ENCODE measurements around the gene TBL1Y. TPM values are rescaled to one million over a fixed set of nuclear protein-coding genes. Genes with fewer than 3 reads are reported as not detected.

Gene TBL1Y
- total and polyA plus RNA-seq, 9 donors: 0.10 to 0.28 (median 0.12) TPM; not detected in 2

- Histone ChIP-seq H3K4me3 (ENCODE audit: low read length) (no peak overlapping the region), H3K36me3 (ENCODE audit: control insufficient read depth, insufficient read depth, low read length) (no peaks in the 10 kb centered on the region), H3K9me3 (replicated peaks; ENCODE audit: control insufficient read depth, low read depth, low read length) (no peaks in the 10 kb centered on the region), H3K4me1 (ENCODE audit: control insufficient read depth, insufficient read depth, low read length) (no peaks in the 10 kb centered on the region), H3K27ac (ENCODE audit: low read length) (no peak overlapping the region), H3K27me3 (ENCODE audit: control insufficient read depth, insufficient read depth, low read length) (no peaks in the 10 kb centered on the region)
- DNase-seq: no peak
- no CpG with 5 or more reads among the region's 1 CpG for WGBS (ENCODE audit: insufficient coverage)
Measured at GRCh38 chrY:6968191-6968590, 57.7 kb downstream of the TBL1Y start.

- no peaks in the 10 kb centered on the region for H3K9me3 ChIP-seq (replicated peaks; ENCODE audit: control insufficient read depth, low read depth, low read length)
- no peak for DNase-seq
- H3K27me3 ChIP-seq (ENCODE audit: control insufficient read depth, insufficient read depth, low read length): no peaks in the 10 kb centered on the region
- H3K27ac ChIP-seq (ENCODE audit: low read length): no peak overlapping the region
- no peak overlapping the region for H3K4me3 ChIP-seq (ENCODE audit: low read length)
- no CpG with 5 or more reads among the region's 4 CpGs for WGBS (ENCODE audit: insufficient coverage)
- no peaks in the 10 kb centered on the region for H3K36me3 ChIP-seq (ENCODE audit: control insufficient read depth, insufficient read depth, low read length)
- no peaks in the 10 kb centered on the region for H3K4me1 ChIP-seq (ENCODE audit: control insufficient read depth, insufficient read depth, low read length)
Measured at GRCh38 chrY:6972271-6972887, 61.9 kb downstream of the TBL1Y start.

GRCh38 chrY:6974971-6975370, 64.5 kb downstream of the TBL1Y start:
- Histone ChIP-seq H3K4me3 (ENCODE audit: low read length) (no peak overlapping the region), H3K9me3 (replicated peaks; ENCODE audit: control insufficient read depth, low read depth, low read length) (no peaks in the 10 kb centered on the region), H3K27ac (ENCODE audit: low read length) (no peak overlapping the region), H3K27me3 (ENCODE audit: control insufficient read depth, insufficient read depth, low read length) (no peaks in the 10 kb centered on the region), H3K36me3 (ENCODE audit: control insufficient read depth, insufficient read depth, low read length) (no peaks in the 10 kb centered on the region), H3K4me1 (ENCODE audit: control insufficient read depth, insufficient read depth, low read length) (no peaks in the 10 kb centered on the region)
- DNase-seq: no peak
- no CpG with 5 or more reads among the region's 4 CpGs for WGBS (ENCODE audit: insufficient coverage)

GRCh38 chrY:6977783-6978182, 67.3 kb downstream of the TBL1Y start:
- Histone ChIP-seq H3K9me3 (replicated peaks; ENCODE audit: control insufficient read depth, low read depth, low read length) (no peaks in the 10 kb centered on the region), H3K4me1 (ENCODE audit: control insufficient read depth, insufficient read depth, low read length) (no peaks in the 10 kb centered on the region), H3K27ac (ENCODE audit: low read length) (no peak overlapping the region), H3K4me3 (ENCODE audit: low read length) (no peak overlapping the region), H3K27me3 (ENCODE audit: control insufficient read depth, insufficient read depth, low read length) (no peaks in the 10 kb centered on the region), H3K36me3 (ENCODE audit: control insufficient read depth, insufficient read depth, low read length) (no peaks in the 10 kb centered on the region)
- no peak for DNase-seq
- no CpG with 5 or more reads among the region's 5 CpGs for WGBS (ENCODE audit: insufficient coverage)

- Histone ChIP-seq H3K9me3 (replicated peaks; ENCODE audit: control insufficient read depth, low read depth, low read length) (no peaks in the 10 kb centered on the region), H3K27me3 (ENCODE audit: control insufficient read depth, insufficient read depth, low read length) (no peaks in the 10 kb centered on the region), H3K4me3 (ENCODE audit: low read length) (no peak overlapping the region), H3K27ac (ENCODE audit: low read length) (no peak overlapping the region), H3K4me1 (ENCODE audit: control insufficient read depth, insufficient read depth, low read length) (no peaks in the 10 kb centered on the region), H3K36me3 (ENCODE audit: control insufficient read depth, insufficient read depth, low read length) (no peaks in the 10 kb centered on the region)
- no CpG with 5 or more reads among the region's 3 CpGs for WGBS (ENCODE audit: insufficient coverage)
- no peak for DNase-seq
Measured at GRCh38 chrY:6983221-6983620, 72.7 kb downstream of the TBL1Y start.

- no CpG with 5 or more reads among the region's 1 CpG for WGBS (ENCODE audit: insufficient coverage)
Measured at GRCh38 chrY:6987811-6988210, 77.3 kb downstream of the TBL1Y start.

GRCh38 chrY:6989886-6990620, 79.6 kb downstream of the TBL1Y start:
- no peak for DNase-seq
- Histone ChIP-seq H3K36me3 (ENCODE audit: control insufficient read depth, insufficient read depth, low read length) (no peaks in the 10 kb centered on the region), H3K4me3 (ENCODE audit: low read length) (no peak overlapping the region), H3K9me3 (replicated peaks; ENCODE audit: control insufficient read depth, low read depth, low read length) (no peaks in the 10 kb centered on the region), H3K27me3 (ENCODE audit: control insufficient read depth, insufficient read depth, low read length) (no peaks in the 10 kb centered on the region), H3K27ac (ENCODE audit: low read length) (no peak overlapping the region), H3K4me1 (ENCODE audit: control insufficient read depth, insufficient read depth, low read length) (no peaks in the 10 kb centered on the region)
- WGBS (ENCODE audit: insufficient coverage): no CpG with 5 or more reads among the region's 6 CpGs

More at GRCh38 chrY:6987811-6988210, 77.3 kb downstream of the TBL1Y start:
- Histone ChIP-seq H3K4me1 (ENCODE audit: control insufficient read depth, insufficient read depth, low read length) (no peaks in the 10 kb centered on the region), H3K36me3 (ENCODE audit: control insufficient read depth, insufficient read depth, low read length) (no peaks in the 10 kb centered on the region), H3K27me3 (ENCODE audit: control insufficient read depth, insufficient read depth, low read length) (no peaks in the 10 kb centered on the region), H3K9me3 (replicated peaks; ENCODE audit: control insufficient read depth, low read depth, low read length) (no peaks in the 10 kb centered on the region), H3K27ac (ENCODE audit: low read length) (no peak overlapping the region), H3K4me3 (ENCODE audit: low read length) (no peak overlapping the region)
- no peak for DNase-seq

- no peak overlapping the region for H3K27ac ChIP-seq (ENCODE audit: low read length)
- no peak for DNase-seq
- H3K4me1 ChIP-seq (ENCODE audit: control insufficient read depth, insufficient read depth, low read length): no peaks in the 10 kb centered on the region
- H3K27me3 ChIP-seq (ENCODE audit: control insufficient read depth, insufficient read depth, low read length): no peaks in the 10 kb centered on the region
- H3K9me3 ChIP-seq (replicated peaks; ENCODE audit: control insufficient read depth, low read depth, low read length): no peaks in the 10 kb centered on the region
- no CpG with 5 or more reads among the region's 3 CpGs for WGBS (ENCODE audit: insufficient coverage)
- H3K4me3 ChIP-seq (ENCODE audit: low read length): no peak overlapping the region
- no peaks in the 10 kb centered on the region for H3K36me3 ChIP-seq (ENCODE audit: control insufficient read depth, insufficient read depth, low read length)
Measured at GRCh38 chrY:6992041-6992440, 81.5 kb downstream of the TBL1Y start.

- no CpG with 5 or more reads among the region's 4 CpGs for WGBS (ENCODE audit: insufficient coverage)
- H3K4me3 ChIP-seq (ENCODE audit: low read length): no peak overlapping the region
- H3K4me1 ChIP-seq (ENCODE audit: control insufficient read depth, insufficient read depth, low read length): no peaks in the 10 kb centered on the region
- DNase-seq: no peak
- no peaks in the 10 kb centered on the region for H3K27me3 ChIP-seq (ENCODE audit: control insufficient read depth, insufficient read depth, low read length)
- H3K27ac ChIP-seq (ENCODE audit: low read length): no peak overlapping the region
- no peaks in the 10 kb centered on the region for H3K9me3 ChIP-seq (replicated peaks; ENCODE audit: control insufficient read depth, low read depth, low read length)
- no peaks in the 10 kb centered on the region for H3K36me3 ChIP-seq (ENCODE audit: control insufficient read depth, insufficient read depth, low read length)
Measured at GRCh38 chrY:6995987-6996386, 85.5 kb downstream of the TBL1Y start.

GRCh38 chrY:6997503-6998066, 87.1 kb downstream of the TBL1Y start:
- no CpG with 5 or more reads among the region's 1 CpG for WGBS (ENCODE audit: insufficient coverage)
- no peaks in the 10 kb centered on the region for H3K27me3 ChIP-seq (ENCODE audit: control insufficient read depth, insufficient read depth, low read length)

More at GRCh38 chrY:6997503-6998066, 87.1 kb downstream of the TBL1Y start:
- no peak for DNase-seq
- no peaks in the 10 kb centered on the region for H3K36me3 ChIP-seq (ENCODE audit: control insufficient read depth, insufficient read depth, low read length)
- H3K4me1 ChIP-seq (ENCODE audit: control insufficient read depth, insufficient read depth, low read length): no peaks in the 10 kb centered on the region
- H3K27ac ChIP-seq (ENCODE audit: low read length): no peak overlapping the region
- no peaks in the 10 kb centered on the region for H3K9me3 ChIP-seq (replicated peaks; ENCODE audit: control insufficient read depth, low read depth, low read length)
- H3K4me3 ChIP-seq (ENCODE audit: low read length): no peak overlapping the region
